Stimulated activated CD8-positive, alpha-beta memory T cell treated with anti-CD3 and anti-CD28 coated beads, Interleukin-7, amount 100 ng/mL, for 24 hours (primary cell): ENCODE measurements around the gene ALCAM.

Experiments used
- DNase-seq: peaks from one replicate; pipeline ENCODE4 v3.0.0-alpha.2; 2020; ENCODE audit warnings: low read depth

Gene ALCAM

DNA sequence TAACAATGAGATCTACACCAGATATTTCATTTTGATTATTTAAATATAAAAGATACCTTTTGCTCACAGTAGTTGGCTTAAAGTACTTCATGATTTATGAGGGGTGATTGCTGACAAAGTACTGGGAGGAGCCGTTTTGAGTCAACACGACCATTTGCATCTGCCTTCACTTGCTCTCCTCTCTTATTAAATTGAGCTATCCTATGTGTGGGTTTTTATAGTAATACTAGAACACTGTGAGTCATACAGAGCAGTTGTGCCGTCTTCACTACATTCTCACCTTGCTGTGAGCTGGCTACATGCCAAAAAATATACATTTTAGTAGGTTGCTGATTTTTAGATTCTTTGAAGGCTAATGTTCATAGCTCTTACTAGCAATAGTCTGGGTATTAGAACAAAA lies 161.2 kb downstream of the ALCAM start:
- DNase-seq, result no peak

DNA sequence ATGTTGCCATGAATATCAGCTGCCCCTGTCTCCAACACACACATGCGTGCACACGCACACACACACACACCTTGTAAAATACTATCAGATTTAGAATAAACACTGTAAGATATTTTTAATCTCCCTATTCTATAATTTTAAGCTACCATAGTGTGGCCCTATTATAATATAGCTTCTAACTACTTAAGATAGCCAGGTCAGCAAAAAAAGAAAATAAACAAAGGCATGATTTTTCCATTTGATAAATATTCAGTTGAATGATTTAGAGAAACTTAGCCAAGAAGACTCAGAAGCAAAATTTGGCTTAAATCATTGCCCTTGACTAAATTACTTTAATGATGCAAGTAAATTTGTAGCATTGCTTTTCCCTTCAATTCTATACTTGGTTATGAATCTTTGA lies 162.2 kb downstream of the ALCAM start:
- no peak for DNase-seq

GRCh38 chr3:105529456-105529855 lies 162.7 kb downstream of the ALCAM start:
- DNase-seq, result no peak

DNA sequence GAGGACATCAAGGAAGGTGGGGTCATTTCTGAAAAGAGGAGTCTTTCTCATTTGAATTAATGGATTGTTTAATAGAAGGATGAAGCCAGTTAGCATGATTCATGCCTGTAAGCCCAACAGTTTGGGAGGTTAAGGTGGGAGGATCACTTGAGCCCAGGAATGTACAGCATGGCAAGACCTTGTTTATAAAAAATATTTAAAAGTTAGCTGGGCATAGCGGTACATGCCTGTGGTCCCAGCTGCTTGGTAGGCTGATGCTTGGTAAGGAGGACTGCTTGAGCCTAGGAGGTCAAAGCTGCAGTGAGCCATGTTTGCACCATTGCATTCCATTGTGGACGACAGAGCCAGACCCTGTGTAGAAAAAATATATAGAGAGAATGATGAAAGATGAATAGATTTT lies 165.5 kb downstream of the ALCAM start:
- no peak for DNase-seq

DNA sequence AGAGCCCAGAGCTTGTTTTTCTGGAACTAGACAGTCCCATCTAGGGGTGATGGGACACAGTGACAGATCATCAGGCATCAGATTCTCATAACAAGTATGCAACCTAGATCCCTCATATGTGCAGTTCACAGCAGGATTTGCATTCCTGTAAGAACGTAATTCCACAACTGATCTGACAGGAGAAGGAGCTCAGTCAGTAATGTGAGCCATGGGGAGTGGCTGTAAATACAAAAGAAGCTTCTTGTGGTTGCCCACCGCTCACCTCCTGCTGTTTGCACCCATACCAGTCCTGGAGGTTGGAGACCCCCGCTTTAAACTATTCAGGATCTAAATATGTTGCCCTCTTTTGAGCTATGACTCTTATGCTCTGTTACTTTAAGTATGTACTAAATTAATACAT lies 167.3 kb downstream of the ALCAM start:
- no peak for DNase-seq

DNA sequence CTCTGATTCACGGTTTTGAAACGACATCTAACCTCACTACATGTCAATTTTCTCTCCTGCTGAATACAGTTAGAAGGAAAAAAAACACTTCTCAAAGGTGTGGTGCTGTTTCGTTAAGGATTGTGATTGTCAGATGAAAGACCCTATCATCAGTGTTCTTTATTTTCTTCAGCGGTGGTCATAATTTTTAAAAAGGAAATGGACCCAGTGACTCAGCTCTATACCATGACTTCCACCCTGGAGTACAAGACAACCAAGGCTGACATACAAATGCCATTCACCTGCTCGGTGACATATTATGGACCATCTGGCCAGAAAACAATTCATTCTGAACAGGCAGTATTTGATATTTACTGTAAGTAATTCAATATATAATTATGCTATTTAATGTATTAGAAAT lies 167.8 kb downstream of the ALCAM start:
- no peak for DNase-seq

DNA sequence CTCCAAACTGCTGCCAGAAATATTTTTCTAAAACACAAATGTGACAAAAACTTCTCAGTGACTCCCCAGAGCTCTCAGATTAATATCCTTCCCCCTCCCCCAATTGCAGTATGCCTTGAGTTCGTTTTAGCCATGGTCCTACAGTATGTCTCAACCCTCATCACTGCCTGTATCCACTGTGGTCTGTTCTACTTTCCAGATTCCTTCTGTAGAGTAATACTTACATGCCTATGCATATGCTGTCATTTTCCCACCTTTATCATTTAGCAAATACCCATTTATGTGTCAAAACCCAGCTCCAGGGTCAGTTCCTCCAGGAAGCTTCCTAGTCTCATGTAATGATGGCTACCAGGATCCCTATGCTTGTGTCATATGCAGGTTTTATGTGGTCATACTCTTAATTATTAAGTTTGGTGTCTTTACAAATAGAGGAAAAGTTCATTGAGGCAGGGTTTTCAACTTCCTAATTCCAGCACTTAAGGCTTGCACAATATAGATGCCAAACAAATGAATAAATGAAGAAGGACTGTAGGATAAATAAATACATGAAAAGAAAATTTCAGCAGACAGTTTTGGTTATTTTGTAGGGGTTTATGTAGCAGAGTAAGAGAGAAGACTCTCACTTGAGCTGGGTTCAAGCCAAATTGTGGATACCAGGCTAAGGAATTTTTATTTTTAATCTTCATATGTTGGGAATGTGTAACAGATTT lies 170.8 kb downstream of the ALCAM start:
- DNase-seq, result no peak

DNA sequence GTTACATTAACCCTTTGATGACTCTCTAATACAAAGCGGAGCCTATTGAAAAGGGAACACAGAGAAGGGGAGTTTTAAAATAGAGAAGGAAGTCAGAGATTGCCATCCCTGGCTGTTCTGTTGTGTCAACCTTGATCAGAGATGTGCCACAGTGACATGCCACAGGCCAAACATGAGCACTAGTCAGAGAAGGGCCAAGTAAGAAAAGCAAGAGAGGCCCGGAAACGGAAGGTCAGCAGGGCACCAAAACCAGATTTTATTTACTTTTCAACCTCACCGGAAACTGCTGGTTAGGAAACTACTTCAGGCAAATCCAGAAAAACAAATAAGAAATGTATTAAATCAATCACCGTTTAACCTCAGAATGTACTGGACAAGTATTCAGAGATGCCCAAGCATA lies 171.8 kb downstream of the ALCAM start:
- no peak for DNase-seq

GRCh38 chr3:105539897-105540296 lies 173.2 kb downstream of the ALCAM start:
- DNase-seq, result no peak

DNA sequence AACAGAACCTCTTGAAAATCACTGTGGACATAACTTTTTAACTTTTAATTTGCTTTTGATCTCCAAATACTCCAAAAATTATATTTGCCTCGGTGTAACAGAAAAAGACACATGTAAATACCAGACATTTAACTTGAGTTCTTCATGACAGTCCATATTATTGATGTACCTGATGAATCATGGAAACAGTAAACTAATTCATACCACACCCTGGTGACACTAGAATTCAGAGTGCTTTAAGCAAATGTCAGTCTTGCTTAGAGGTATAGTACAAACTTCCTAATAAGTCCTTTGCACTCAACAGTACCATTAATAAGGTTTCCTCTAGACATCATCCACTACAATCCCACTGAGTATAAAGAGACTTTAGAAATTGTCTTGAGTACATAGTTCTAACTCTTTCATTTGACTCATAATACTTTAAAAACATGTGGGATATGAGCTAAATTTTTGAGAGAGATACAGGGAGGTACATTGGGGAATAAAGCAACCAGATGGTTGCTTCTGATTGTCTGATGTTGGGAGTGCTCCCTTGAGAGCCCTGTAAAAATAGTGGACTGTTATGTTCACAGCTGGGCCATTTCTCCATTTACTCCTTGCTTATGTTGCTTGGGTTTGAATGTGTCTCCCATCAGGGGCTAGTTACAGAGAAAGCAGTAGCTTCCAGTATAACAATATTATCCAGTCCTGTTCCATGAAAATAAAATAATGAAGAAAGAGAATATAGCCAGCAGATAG lies 175.7 kb downstream of the ALCAM start:
- DNase-seq, result no peak

DNA sequence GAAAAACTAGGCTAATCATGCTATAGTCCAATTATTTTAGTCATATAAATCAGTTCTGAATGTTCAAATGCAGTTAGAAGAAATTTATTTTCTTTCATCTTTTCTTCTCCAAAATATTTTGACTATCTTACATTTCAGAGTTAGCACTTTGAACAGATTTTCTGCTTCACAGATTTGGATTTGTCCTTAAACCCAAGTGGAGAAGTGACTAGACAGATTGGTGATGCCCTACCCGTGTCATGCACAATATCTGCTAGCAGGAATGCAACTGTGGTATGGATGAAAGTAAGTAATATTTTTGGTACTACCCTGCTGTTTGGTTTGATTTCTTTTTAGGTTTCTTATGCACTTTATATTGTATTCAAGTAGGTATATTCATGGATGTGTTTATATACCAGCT lies 178.3 kb downstream of the ALCAM start:
- no peak for DNase-seq

DNA sequence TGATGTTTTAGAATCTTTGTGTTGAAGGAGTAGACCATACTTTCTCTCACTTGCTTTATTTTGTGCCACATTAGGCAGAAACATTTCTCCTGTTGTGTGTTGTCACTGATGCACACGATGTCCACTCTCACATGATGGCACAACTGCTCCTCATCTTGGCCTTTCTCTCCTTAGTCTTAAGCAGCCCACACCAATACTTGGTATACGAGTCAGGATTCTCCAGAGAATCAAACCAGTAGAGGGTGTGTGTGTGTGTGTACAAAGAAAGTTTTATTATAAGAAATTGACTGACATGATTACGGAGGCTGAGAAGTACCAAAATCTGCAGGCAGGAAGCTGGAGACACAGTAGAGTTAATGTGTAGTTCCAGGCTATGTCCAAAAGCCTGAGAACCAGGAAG lies 187.1 kb downstream of the ALCAM start:
- DNase-seq, result no peak

DNA sequence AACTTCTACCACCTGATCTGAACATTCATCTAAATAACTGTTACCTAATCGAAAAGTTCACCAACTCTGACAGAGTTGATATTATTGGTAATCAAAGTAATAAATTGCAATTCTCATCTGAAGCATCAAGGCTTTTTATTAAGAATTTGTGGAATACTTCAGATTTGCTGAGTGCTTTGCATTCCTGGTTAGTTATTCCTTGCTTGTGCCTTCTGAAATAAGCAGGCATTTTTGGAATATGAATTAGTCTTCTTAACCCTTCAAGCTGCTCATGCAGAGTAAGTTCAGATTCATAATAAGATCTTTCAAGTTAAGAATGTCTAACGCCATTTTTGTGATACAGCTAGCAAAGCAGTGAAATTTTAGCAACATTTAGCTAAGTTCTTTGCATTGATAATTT lies 188.5 kb downstream of the ALCAM start:
- no peak for DNase-seq

GRCh38 chr3:105559856-105560255 lies 193.1 kb downstream of the ALCAM start:
- DNase-seq, result no peak

DNA sequence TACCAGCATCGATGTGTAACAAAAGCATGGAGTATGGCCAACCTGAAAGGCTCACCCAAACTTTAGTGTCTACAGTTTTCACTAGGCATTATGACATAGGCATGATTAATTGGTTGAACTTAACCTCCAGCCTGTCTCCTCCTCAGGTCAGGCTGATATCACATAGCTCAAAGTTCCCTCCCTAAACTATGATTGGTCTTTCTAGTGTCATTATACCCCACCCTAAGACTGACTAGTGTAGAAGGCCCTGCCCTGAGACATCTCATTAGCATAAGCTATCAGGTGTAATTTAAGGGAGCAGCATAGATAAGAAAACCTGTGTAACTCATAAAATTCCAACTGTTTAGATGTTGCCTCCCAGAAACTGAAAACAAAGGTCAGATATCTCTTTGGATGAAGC lies 195.2 kb downstream of the ALCAM start:
- DNase-seq, result no peak

DNA sequence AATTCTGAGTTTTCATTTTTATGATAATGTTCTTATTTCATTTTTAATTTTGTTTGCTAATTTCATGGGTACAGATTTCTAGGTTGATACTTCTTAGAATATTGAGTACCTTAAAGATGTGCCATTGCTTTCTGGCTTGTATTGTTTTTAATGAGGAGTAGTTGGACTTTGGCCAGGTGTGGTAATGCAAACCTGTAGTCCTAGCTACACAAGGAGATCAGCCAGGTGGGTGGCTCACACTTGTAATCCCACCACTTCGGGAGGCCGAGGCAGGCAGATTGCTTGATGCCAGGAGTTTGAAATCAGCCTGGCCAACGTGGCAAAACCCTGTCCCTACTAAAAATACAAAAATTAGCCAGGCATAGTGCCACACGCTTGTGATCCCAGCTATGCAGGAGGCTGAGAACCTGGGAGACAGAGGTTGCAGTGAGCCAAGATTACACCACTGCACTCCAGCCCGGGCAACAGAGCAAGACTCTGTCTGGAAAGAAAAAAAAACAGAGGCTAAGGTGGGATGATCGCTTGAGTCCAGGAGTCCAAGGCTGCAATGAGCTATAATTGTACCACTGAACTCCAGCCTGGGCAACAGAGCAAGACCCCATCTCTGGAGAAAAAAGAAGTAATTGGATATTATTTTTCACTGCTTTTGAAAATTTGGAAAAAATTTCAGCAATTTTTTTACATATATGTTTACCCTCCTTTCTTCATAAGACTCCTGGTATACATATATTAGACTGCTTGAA lies 198.0 kb downstream of the ALCAM start:
- no peak for DNase-seq

GRCh38 chr3:105571005-105571404 lies 204.3 kb downstream of the ALCAM start:
- DNase-seq, result no peak

GRCh38 chr3:105572501-105572900 lies 205.8 kb downstream of the ALCAM start:
- no peak for DNase-seq

DNA sequence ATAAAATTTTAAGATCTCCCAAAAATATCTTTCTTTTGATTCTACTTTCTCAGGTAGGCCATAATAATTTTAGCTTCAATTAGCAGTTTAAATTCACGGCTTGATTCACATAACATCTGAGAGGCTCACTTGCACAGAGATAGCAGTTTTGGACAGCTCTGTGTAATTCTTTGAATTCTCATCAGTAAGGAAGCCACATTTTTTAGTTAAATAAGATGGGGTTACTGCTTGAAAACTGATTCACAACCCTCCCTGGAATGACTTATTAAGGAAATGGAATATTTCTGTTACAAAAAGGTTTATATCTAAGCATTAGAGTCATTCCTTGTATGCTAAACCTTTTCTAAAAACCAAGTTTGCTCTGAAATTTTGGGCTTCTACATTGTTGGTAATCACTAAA lies 212.7 kb downstream of the ALCAM start:
- no peak for DNase-seq

DNA sequence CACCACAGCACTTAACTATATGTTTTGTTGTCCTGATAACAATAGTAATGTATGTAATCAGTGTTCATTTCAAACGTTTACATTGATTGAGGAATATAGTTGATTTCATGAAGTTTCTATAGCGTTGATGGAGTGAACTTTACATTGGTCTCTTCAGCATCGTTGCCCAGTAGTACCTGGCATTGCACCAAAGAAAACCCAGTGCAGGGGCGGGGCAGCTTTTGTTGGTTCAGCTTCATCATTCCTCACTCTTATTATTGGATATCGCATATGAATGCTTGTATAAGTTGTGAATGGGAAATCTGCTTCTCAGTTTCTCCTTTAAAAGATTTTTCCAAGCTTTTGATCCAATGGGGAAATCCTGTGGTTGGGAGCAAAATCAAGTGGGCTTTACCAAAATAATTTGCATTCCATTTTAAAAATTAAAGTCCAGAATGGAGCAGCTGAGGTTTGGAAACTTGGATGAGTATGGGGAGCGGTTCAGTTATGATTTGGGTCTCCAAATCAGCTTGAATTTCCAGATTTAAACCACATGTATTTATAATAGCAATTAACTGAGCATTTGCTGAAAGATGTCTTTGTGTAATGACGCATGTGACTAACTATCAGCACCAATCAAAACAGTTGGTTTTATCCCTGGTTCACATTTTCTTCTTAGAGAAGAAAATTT lies 213.7 kb downstream of the ALCAM start:
- DNase-seq, result no peak

DNA sequence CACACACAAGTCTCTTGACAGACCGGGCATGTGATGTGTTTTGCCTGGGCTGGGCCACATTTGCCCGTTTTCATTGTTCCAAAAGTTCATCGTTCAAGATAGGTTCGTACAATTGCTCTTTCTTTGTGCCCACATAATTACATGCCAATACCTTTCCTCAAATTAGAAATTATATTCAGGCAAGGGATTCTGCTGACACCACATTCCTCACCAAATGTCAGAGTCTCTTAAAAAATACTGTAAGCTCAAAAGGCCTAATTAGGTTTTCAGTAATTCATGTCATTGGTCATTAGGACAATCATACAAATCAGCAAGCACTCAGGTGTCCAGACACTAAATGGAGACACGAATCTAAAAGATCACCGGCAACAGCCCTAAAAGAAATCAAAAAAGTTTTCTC lies 215.3 kb downstream of the ALCAM start:
- DNase-seq, result no peak

GRCh38 chr3:105584003-105584790 lies 217.5 kb downstream of the ALCAM start:
- DNase-seq, result no peak
